BLaER1 (cell line): ENCODE measurements around the gene BTBD6.
A peak's percentile ranks its signal among the peaks of the same experiment; 100 is the strongest.
"Not testable (repeated sequence)": the region's sequence is repeated elsewhere in the genome, so short reads cannot be mapped to it uniquely, and the experiment has no call there.

Experiments
- H3K27ac ChIP-seq: shearing (Covaris generic); formaldehyde crosslinking; 2 replicates; pipeline ENCODE4 v1.8.1; 2022
- H3K27me3 ChIP-seq: shearing (Covaris generic); formaldehyde crosslinking; 2 replicates; pipeline ENCODE4 v1.8.1; 2022
- H3K36me3 ChIP-seq: shearing (Covaris generic); formaldehyde crosslinking; 2 replicates; pipeline ENCODE4 v1.8.1; 2022
- H3K4me1 ChIP-seq: shearing (Covaris generic); formaldehyde crosslinking; 2 replicates; pipeline ENCODE4 v1.8.1; 2022
- H3K4me2 ChIP-seq: shearing (Covaris generic); formaldehyde crosslinking; 2 replicates; pipeline ENCODE4 v1.8.1; 2022
- H3K4me3 ChIP-seq: shearing (Covaris generic); formaldehyde crosslinking; 2 replicates; pipeline ENCODE4 v1.8.1; 2022
- H3K9ac ChIP-seq: shearing (Covaris generic); formaldehyde crosslinking; 2 replicates; pipeline ENCODE4 v1.8.1; 2022
- H3K9me3 ChIP-seq: shearing (Covaris generic); formaldehyde crosslinking; 2 replicates; pipeline ENCODE4 v1.8.1; 2022
- H4K20me1 ChIP-seq: shearing (Covaris generic); formaldehyde crosslinking; 2 replicates; pipeline ENCODE4 v1.8.1; 2022
- Cebpa-rat ChIP-seq: shearing (Covaris generic); IDR thresholded peaks from 2 replicates; pipeline ENCODE4 v1.8.1; 2022

BTBD6 gene

DNA sequence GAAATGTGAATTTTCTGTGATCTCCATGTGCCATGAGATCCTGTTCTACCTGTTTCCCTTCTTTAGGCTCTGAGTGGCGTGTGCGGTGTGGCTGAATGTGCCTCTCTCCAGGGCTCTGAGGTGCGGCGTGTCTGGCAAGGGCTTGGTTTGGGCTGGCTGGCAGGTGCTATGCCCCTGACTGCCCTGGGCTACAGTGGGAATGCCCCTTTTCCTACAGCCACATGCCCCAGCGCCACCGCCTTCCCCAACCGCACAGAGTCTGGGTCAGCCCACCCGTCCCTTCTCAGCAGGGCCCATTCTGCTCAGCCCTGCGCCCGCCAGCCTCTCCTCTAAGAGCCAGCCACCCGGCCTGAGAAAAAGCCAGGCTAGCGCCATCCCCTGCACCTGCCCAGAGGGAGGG, 24.7 kb downstream of the BTBD6 start:
- no peak overlapping the region for H3K4me3 ChIP-seq
- peaks cover 73% of the 10 kb centered on the region for H4K20me1 ChIP-seq
- H3K9me3 ChIP-seq, result no peaks in the 10 kb centered on the region
- peak overlapping the region; percentile 62 for H3K27ac ChIP-seq
- H3K4me2 ChIP-seq, result peak overlapping the region; percentile 71
- H3K9ac ChIP-seq, result no peak overlapping the region; the same call in 1 of the 2 replicates
- H3K36me3 ChIP-seq, result peaks cover 24% of the 10 kb centered on the region
- H3K4me1 ChIP-seq, result peaks cover 86% of the 10 kb centered on the region
- TF ChIP-seq Cebpa-rat, result no peak
- no peaks in the 10 kb centered on the region for H3K27me3 ChIP-seq

DNA sequence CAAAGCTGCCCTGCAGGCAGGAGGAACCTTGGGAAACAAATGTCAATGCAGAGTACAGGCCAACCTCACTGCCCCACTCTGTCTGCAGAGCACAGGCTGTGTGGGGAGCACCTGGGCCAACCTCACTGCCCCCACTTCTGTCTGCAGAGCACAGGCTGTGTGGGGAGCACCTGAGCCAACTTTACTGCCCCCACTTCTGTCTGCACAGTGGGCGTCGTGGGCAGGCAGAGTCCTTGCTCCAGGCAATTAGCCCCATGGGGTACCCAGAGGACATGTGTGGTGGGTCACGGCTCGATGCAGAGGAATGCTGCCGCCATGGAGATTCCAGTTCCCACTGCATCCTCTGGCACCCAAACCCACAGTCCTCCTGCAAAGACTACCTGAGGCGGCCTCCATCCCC, 26.3 kb downstream of the BTBD6 start:
- no peak overlapping the region for H3K4me3 ChIP-seq
- H3K36me3 ChIP-seq, result peaks cover 17% of the 10 kb centered on the region; the same call in 1 of the 2 replicates
- H3K9ac ChIP-seq, result 0 out of 2 replicates have a peak overlapping the region, but pooled peaks have one; percentile 34
- no peaks in the 10 kb centered on the region for H3K27me3 ChIP-seq
- H3K4me2 ChIP-seq, result peak overlapping the region; percentile 71
- no peaks in the 10 kb centered on the region for H3K9me3 ChIP-seq
- peaks cover 86% of the 10 kb centered on the region for H3K4me1 ChIP-seq
- peaks cover 71% of the 10 kb centered on the region for H4K20me1 ChIP-seq
- no peak for TF ChIP-seq Cebpa-rat
- H3K27ac ChIP-seq, result peak overlapping the region; percentile 50; the same call in 1 of the 2 replicates

DNA sequence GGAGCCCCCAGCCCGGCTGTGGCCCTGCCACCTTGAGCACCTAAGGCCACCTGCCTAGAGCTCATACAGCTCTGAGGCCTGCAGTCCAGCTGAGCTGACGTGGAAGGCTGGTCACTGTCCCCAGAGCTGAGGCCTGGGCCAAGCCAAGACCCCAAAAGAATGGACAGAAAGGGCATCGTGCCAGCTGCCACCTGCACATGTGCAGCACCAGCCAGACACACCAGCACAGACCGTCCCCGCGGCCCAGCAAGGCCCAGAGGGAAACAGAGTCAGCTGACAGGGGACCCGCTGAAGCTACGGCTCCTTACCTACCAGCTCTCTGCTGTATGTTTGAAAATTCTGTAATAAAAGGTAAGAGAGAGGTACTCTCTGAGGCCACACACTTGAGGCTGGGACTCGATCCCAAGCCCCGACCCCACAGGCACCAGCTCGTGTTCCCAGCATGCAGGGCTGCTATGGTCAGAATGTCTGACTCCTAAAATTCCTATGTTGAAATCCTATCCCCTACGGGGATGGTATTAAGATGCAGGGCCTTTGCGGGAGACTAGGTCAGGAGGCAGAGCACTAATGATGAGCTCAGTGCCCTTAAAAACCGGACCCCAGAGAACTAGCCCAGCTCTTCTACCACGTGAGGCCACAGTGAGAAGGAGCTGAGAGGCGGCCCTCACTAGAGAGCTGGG, 27.1 kb downstream of the BTBD6 start:
- Histone ChIP-seq H3K9ac (peak overlapping the region; percentile 34; the same call in 1 of the 2 replicates), H3K4me3 (no peak overlapping the region), H3K9me3 (no peaks in the 10 kb centered on the region), H3K4me2 (peak overlapping the region; percentile 71), H3K27me3 (no peaks in the 10 kb centered on the region), H3K27ac (peak overlapping the region; percentile 50), H3K4me1 (peaks cover 86% of the 10 kb centered on the region), H3K36me3 (peaks cover 25% of the 10 kb centered on the region), H4K20me1 (peaks cover 75% of the 10 kb centered on the region)
- TF ChIP-seq Cebpa-rat, result no peak

DNA sequence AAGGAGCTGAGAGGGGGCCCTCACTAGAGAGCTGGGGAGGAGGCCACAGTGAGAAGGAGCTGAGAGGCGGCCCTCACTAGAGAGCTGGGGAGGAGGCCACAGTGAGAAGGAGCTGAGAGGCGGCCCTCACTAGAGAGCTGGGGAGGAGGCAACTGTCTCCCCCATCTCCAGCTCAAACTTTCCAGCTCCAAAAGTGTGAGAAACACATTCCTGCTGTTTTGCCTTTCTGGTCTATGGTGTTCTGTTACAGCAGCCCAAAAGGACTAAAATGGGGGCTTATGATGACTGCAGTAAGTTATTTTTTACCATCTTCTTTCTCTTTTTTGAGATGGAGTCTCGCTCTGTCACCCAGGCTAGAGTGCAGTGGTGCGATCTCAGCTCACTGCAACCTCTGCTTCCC, 29.1 kb downstream of the BTBD6 start:
- H3K4me3 ChIP-seq, H3K9me3 ChIP-seq, H3K27me3 ChIP-seq: not testable (repeated sequence)
- Histone ChIP-seq H3K36me3 (peaks cover 28% of the 10 kb centered on the region), H3K27ac (peak overlapping the region; percentile 64), H3K4me1 (peaks cover 86% of the 10 kb centered on the region), H3K9ac (peak overlapping the region; percentile 48; the same call in 1 of the 2 replicates), H4K20me1 (peaks cover 74% of the 10 kb centered on the region), H3K4me2 (peak overlapping the region; percentile 60)

DNA sequence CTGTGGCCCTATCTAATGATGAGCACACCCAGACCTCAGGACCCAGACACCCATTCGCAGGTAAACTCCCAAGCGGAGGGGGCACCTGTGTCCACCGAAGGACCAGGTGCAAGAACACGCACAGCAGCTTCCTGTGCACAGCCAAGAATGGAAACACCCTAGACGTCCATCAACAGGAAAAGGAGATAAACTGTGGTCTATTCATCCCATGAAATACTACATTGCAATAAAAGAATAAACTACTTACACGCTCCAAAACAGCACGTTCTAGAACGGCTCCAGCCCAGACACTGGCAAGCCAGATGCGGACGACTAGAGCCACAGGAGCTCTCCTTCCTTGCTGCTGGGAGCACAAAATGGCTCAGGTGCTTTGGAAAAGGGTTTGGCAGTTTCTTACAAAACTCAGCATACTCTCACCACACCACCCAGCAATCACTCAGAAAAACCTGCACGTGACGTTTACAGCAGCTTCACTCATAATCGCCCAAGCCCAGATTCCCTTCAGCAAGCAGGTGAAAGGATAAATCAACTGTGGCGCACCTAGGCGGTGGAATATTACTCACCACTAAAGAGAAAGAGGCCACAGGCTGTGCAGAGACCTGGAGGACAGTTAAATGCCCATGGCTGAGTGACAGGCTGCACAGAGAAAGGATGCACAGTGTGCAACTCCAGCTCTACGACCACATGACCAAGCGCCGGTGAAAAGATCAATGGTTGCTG, 31.5 kb downstream of the BTBD6 start:
- no peaks in the 10 kb centered on the region for H3K27me3 ChIP-seq
- peaks cover 22% of the 10 kb centered on the region for H3K36me3 ChIP-seq
- H3K4me3 ChIP-seq, result no peak overlapping the region
- no peak overlapping the region for H3K27ac ChIP-seq
- no peaks in the 10 kb centered on the region for H3K9me3 ChIP-seq
- H3K9ac ChIP-seq, result no peak overlapping the region
- peak overlapping the region; percentile 88 for H3K4me2 ChIP-seq
- H4K20me1 ChIP-seq, result peaks cover 75% of the 10 kb centered on the region
- no peak for TF ChIP-seq Cebpa-rat
- peaks cover 86% of the 10 kb centered on the region for H3K4me1 ChIP-seq

DNA sequence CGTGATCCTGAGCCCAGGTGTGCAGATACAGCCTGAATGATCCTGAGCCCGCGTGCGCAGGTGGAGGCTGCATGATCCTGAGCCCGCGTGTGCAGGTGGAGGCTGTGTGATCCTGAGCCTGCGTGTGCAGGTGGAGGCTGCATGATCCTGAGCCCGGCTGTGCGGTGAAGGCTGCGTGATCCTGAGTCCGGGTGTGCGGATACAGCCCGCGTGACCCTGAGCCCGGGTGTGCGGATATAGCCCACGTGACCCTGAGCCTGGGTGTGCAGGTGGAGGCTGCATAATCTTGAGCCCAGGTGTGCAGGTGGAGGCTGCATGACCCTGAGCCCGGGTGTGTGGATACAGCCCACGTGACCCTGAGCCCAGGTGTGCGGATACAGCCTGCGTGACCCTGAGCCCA, 32.2 kb downstream of the BTBD6 start:
- H3K36me3 ChIP-seq, result peaks cover 22% of the 10 kb centered on the region
- H3K27ac ChIP-seq, result no peak overlapping the region; the same call in 1 of the 2 replicates
- no peak overlapping the region for H3K9ac ChIP-seq
- peaks cover 68% of the 10 kb centered on the region for H4K20me1 ChIP-seq
- no peak for TF ChIP-seq Cebpa-rat
- no peaks in the 10 kb centered on the region for H3K27me3 ChIP-seq
- no peak overlapping the region for H3K4me3 ChIP-seq
- H3K9me3 ChIP-seq, result no peaks in the 10 kb centered on the region
- H3K4me1 ChIP-seq, result peaks cover 86% of the 10 kb centered on the region
- H3K4me2 ChIP-seq, result peak overlapping the region; percentile 88; the same call in 1 of the 2 replicates

DNA sequence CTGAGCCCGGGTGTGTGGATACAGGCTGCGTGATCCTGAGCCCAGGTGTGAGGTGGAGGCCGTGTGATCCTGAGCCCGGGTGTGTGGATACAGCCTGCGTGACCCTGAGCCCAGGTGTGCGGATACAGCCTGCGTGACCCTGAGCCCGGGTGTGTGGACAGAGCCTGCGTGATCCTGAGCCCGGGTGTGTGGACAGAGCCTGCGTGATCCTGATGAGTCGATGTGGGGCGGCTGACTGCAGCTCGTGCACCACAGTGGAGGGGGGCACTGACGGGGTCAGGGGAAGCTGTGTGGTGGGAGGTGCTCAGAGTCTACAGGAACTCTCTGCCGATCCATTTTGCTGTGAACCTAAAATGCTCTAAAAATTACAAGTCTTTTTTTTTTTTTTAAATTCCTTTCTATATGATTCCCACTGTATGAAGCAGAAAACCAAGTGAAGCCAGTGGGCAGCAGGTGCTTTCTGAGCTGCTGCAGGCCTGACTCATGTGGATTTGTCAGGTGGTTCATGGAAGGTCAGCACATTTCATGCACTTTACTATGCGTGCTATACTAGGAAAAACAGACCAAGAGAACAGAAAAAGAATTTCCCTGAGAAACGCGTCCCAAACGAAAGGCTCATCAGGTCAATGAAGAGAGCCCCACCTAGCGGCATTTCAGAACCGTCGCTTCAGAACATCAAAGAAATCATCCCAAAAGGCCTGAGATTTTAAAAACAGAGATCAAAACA, 33.2 kb downstream of the BTBD6 start:
- peak overlapping the region; percentile 88 for H3K4me2 ChIP-seq
- H3K4me3 ChIP-seq, result no peak overlapping the region
- peaks cover 92% of the 10 kb centered on the region for H3K4me1 ChIP-seq
- H3K9me3 ChIP-seq, result no peaks in the 10 kb centered on the region
- H3K9ac ChIP-seq, result peak overlapping the region; percentile 59; the same call in 1 of the 2 replicates
- H3K36me3 ChIP-seq, result peaks cover 26% of the 10 kb centered on the region
- no peaks in the 10 kb centered on the region for H3K27me3 ChIP-seq
- H4K20me1 ChIP-seq, result peaks cover 73% of the 10 kb centered on the region
- TF ChIP-seq Cebpa-rat, result no peak
- H3K27ac ChIP-seq, result peak overlapping the region; percentile 48; the same call in 1 of the 2 replicates

DNA sequence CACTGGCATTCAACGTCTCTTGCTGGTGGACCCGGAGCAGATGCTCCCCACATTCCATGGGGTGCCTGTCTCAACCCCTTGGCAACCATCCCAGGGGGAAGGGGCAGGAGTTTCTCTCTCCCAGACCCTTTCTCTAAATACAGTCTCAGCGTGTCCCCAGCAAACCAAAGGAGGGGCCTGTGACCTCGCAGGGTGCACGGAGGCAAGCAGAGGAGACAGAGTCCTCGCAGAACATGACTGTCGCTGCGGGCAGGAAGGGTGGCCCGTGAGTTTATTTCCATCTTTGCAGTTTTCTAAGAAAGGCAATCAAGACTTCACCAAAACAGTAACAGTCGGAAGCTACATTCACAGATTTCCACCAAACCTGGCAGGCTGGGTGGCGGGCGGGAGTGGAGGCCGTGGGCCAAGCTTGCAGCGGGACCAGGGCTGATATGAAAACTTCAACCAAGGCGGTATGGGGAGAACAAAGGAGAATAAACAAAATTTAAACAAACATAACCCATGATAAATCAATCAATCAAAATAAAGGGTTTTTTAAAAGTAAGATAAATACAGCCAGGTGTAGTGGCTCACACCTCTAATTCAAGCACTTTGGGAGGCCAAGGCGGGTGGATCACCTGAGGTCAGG, 33.9 kb downstream of the BTBD6 start:
- Histone ChIP-seq H3K27me3 (no peaks in the 10 kb centered on the region), H3K4me1 (peaks cover 99% of the 10 kb centered on the region), H3K9me3 (no peaks in the 10 kb centered on the region), H4K20me1 (peaks cover 80% of the 10 kb centered on the region), H3K4me3 (no peak overlapping the region), H3K4me2 (peak overlapping the region; percentile 88), H3K36me3 (peaks cover 26% of the 10 kb centered on the region), H3K27ac (peak overlapping the region; percentile 84), H3K9ac (peak overlapping the region; percentile 59)
- TF ChIP-seq Cebpa-rat, result no peak

DNA sequence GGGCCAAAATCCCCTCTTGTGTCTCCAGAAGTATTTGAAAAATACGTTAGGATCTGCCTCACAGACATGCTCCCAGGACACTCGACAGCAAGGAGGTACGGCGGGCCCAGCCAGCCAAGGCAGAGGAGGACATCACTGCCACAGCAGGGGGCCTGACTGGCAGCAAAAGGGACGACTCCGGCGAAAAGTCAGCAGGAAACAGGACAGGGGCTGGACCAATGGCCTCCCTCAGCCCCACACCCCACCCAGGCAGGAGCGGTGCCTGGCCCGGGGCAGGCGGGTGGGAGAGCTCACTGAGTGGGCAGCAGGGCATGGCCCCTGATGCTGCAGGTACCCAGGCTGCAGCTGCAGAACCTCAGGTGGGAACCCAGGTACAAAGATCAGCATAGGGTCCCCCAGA, 34.7 kb downstream of the BTBD6 start:
- no peak for TF ChIP-seq Cebpa-rat
- Histone ChIP-seq H4K20me1 (peaks cover 84% of the 10 kb centered on the region), H3K36me3 (peaks cover 26% of the 10 kb centered on the region), H3K4me3 (peak overlapping the region; percentile 27; the same call in 1 of the 2 replicates), H3K9ac (peak overlapping the region; percentile 59), H3K4me2 (peak overlapping the region; percentile 88), H3K27ac (peak overlapping the region; percentile 84), H3K27me3 (no peaks in the 10 kb centered on the region), H3K9me3 (no peaks in the 10 kb centered on the region), H3K4me1 (peaks cover 99% of the 10 kb centered on the region)
